Stimulated activated CD4-positive, alpha-beta T cell treated with anti-CD3 and anti-CD28 coated beads, TNF-alpha, amount 100 ng/mL, for 24 hours (primary cell): Measurements from ENCODE around the gene EOLA1.
"Not testable (repeated sequence)": the region's sequence is repeated elsewhere in the genome, so short reads cannot be mapped to it uniquely, and the experiment has no call there.

Source experiments
- DNase-seq, 3 experiments: peaks; one replicate each; pipeline ENCODE4 v3.0.0-alpha.2; 2020; ENCODE audit warnings: low read depth in 3 of 3

The EOLA1 gene

GRCh38 chrX:149540621-149541520, at the start of gene EOLA1:
Gene EOLA1 (plus strand): TSS chrX:149541012. CDS start chrX:149545631, 4,619 bp downstream.
- DNase-seq = peak; percentile 76 to 87 (median 84)

GRCh38 chrX:149491812-149492211, 49.0 kb upstream of the EOLA1 start:
- no peak for DNase-seq

GRCh38 chrX:149493567-149494562, 46.9 kb upstream of the EOLA1 start:
- no peak for DNase-seq

DNA sequence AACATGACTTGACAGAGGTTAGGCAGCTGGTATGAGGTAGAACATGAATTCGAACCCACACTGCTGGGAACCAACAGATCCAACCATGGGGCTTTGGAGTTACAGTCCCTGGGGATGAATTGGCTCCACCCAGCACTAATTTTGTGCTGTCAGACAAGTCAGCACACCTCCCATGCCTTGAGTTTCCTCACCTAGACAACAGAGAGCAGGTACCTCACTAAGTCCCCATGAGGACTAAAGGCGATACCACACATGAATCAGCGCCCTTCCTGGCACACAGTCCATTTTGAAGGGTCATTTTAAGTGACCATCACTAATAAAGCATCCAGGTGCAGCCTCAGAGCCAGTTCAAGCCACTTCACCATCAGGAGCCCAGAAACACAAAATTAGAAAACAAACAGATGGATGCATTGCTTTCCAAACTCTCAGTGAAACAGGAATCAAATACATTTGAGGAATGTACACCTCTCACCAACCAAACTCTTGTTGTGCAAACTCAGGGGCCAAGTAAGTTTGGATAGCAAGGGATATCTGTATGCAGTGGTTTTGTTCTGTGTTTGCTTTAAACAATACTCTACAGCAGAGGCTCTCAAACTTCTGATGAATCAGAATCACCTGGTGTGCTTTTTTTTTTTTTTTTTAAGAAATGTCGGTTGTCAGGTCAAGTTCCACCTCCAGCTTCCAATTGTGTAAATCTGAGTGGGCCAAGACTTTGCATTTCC, 45.8 kb upstream of the EOLA1 start:
- no peak for DNase-seq

- no peak for DNase-seq
These were observed 45.2 kb upstream of the EOLA1 start for GRCh38 chrX:149495573-149496071.

DNA sequence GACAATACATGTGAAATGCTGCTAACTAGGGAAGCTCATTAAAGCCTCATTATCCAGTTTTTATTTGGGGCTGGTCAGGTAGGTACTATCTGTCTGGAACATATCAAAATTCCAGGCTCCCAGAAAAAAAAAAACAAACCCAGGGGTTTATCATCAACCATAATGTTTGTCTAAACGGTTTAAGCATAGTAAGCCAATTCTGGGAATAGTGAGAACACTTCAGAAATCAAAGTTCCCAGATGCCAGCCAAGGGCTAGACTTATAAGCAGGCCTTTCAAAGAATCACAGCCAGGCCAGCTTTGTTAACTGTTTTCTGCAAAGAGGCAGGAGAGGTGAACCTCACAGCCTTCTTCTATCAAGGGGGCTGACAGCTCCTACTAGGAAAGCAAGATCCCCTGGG, 43.8 kb upstream of the EOLA1 start:
- DNase-seq = no peak

DNA sequence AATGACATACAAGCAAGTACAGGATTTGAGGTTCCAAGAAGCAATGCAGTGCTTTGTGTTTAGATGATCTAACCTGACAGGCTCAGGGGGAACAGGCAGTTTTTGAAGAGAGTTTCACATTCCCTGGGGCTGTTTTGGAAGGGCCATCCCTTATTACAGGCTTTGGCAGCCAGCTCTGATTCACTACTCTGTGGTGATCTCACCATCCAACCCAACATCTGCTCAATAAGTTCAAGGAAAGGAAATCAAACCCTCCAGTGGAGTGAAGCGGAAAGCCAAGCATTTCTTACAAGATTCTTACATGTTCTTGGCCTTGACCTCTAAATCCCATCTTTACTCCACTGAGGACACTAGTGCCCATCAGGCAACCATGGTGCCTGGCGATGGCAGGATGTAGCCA, 43.2 kb upstream of the EOLA1 start:
- no peak for DNase-seq

DNA sequence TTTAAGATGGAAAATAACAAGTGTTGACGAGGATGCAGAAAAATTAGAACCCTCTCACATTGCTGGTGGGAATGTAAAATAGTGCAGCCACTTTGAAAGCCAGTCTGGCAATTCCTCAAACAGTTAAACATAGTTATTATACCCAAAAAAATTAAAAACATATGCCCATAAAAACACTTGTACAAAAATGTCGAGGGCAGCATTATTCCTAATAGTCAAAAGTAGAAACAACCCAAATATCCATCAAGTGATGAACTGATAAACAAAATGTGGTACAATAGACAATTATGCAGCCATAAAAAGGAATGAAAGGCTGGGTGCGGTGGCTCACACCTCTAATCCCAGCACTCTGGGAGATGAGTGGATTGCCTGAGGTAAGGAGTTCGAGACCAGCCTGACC, 42.0 kb upstream of the EOLA1 start:
- no peak for DNase-seq

DNA sequence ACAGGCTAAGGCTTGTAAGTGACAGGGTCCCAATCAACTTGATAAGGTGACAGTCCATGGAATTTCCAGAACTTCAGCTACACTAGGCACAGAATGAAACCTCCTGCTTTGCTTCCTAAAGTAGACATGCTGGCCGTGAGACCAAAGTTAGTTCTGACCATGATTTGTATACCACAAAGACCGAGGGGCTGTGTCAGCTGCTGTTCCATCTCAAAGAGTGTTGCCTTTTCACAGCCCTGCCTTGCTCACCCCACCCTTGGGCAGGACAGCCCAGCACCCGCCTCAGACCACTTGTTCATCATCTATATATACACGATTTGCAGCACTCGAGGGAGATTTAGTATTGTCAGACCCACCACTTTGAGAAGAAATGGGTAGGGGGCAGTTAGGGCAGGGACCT, 41.0 kb upstream of the EOLA1 start:
- no peak for DNase-seq

DNA sequence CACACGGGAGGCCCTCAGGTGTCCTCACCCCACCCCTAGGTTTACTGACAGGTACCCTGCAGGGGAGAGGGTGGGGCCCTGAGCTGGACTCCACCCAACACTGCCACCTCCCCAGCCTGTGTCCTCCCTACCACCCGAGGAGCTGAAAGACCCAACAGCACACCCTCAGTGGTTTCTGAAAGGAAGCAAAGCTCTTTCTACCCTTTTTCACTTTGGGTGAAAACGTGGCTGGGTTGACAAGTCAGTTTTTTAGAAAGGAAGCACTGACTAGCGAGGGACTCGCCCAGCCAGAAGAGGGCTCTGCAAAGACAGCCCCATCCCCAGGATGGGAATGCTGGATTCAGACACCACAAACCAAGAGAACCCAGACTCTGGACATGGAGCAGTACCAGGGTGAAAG, 37.9 kb upstream of the EOLA1 start:
- DNase-seq = not testable (repeated sequence)

DNA sequence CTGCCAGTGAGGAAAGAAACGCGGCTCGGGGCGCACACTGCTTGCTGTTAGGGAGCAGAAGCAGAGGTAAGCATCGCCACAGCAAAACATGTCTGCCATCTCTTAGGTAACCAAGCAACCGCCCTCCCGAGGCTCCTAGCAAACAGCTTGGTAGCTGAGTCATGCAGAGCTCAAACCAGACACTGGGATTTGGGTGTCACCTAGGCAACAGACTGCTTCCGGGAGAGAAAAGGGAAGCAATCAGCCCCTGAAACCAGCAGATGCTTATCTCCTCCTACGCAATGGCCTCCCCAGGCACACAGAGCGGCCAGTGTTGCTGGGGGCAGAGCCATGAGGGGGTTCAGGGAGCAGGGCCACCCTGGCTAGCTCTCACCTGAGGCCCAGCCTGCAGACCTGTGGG, 37.4 kb upstream of the EOLA1 start:
- DNase-seq = peak; percentile 20 to 49 (median 23)

DNA sequence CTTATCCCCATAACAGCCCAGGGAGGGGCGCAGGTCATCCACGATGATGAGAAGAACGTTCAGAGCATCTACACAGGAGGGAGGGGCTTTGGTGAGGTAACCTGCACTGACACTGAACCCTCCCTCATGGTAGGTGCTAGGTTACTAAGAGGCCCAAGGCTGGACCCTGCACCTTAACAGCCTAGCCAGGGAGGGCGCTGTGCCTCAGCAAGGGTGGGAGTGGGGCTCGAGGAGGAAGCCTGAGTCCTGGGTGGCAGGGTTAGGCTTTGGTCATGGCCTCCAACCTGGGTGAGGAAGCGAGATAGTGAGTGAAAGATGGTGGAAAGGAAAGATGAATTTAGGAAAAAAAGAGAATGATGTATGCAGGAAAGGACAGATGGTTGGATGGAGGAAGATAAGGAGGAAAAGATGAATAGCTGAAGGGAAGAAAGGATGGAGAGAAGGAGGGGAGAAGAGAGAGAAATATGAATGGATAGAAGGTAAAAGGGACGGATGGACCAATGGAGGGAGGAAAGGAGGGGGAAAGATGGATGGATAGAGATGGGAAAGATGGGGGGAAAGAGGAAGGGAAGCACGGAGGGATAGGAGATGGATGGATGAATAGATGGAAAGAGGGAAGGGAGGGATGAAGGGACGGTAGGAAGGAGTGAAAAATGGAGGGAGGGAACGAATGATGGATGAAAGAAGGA, 36.4 kb upstream of the EOLA1 start:
- peak in 2 of 3 experiments; percentile 23 to 47 for DNase-seq

GRCh38 chrX:149504915-149505651, 35.7 kb upstream of the EOLA1 start, which contains the start of gene IDS:
Gene IDS (minus strand): TSS chrX:149505306. CDS start chrX:149505137, 169 bp downstream.
- peak; percentile 60 to 82 (median 72) for DNase-seq

DNA sequence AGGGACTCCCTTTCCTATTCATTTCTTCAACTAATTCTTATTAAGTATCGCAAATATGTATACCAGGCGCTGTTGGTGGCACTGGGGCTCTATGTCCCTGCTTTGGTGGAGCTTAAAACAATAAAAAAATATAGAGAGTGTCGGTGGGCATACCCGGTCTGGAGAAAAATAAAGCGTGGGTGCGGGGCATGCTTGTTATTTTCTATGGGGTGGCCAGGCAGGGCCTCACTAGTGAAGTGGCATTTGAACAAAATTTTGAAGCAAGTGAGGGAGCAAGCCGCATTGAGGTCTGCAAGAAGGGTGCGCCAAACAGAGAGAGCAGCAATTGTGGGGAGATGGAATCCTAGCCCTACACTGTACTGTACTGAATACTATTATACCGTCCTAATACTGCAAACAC, 35.1 kb upstream of the EOLA1 start:
- no peak for DNase-seq

DNA sequence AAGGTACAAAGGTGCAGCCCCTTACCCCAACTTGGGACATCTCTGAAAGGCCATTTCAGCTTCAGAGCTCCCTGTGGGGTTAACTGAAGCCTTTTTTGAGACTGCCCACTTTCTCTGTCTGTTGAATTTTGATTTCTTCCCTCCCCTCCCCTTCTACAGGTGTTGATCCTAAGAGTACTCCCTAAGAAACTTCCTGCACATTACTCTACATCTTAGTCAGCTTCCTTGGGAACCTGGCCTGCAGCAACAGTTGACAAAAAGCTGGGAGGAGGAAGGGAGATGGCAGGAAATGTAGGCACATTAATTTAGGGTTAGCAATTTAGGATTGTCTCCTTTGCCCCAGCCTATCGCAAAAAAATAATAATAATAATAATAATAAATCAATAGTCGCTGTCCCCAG, 34.5 kb upstream of the EOLA1 start:
- DNase-seq = no peak

DNA sequence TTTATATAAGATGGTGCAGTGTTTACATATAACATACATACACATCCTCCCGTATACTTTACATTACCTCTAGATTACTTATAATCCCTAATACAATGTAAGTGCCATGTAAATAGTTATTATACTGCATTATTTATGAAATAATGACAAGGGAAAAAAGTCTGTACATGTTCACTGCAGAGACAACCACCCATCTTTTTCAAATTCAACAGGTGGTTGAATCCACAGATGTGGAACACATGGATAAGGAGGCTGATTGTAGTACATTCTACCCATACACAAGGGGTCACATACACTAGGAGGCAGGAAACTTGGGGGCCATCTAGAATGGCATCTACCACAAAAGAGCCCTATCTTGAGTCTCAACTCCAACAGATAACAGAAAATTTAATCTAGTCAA, 32.3 kb upstream of the EOLA1 start:
- DNase-seq = no peak

DNA sequence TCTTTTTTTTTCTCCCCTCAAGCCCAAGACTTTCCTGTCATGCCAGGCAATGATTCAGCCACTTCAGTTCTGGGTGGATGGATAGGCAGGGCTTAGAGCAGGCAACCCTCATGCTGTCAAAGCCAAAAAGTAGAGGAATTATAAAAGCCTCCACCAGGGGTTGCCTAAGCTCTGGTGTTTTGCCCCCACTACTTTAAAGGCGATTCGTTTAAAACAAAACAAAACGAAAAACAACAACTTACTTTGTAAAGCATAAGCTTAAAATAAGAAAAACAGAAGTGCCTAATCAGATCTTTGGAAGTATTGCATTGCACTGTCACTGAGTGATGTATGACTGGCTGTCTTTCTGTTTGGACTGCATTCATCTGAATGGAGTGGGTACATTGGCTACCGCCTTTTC, 30.4 kb upstream of the EOLA1 start:
- DNase-seq = no peak

- DNase-seq = no peak
These were observed 29.7 kb upstream of the EOLA1 start for GRCh38 chrX:149511081-149511480.

DNA sequence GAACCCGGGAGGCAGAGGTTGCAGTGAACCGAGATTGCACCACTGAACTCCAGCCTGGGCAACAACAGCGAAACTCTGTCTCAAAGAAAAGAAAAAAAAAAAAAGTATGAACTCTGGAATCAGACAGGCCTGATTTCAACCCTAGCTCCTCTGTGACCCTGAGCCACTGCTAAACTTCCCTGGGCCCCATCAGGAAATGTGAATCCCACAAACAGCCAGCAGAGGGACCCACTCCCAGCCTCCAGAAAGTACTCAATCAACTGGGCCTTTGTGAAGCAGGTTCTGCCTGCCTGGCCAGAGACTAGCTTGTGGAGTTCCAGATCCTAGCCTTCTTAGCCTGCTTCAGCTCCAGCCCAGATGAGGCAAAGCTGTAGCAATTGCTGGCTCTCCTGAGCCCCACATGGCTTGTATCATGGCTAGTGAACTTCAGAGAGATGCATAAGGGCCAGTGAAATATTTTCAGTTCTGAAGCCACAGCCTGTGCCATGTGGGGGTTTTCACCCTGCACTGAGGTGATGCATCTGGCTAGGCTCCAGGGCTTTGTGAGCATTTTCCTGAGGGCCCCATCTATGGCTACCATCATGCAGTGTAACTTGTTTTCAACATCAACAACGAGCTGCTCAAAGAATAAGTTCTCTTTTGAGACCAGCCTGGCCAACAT, 28.5 kb upstream of the EOLA1 start:
- DNase-seq = peak in 1 of 3 experiments; percentile 46
